ENCODE measurements around the gene TIGD3. TPM values are rescaled to one million over a fixed set of nuclear protein-coding genes. Genes with fewer than 3 reads are reported as not detected.

The TIGD3 gene
- total and polyA plus RNA-seq, 9 donors, result 0.11 to 0.72 (median 0.33) TPM; not detected in 2

- 79 to 83% (median 80%) methylated on average over 8 of the region's 8 CpGs for WGBS, 3 donors
- Histone ChIP-seq H3K4me3 (no peak overlapping the region), H3K4me1 (ENCODE audit: insufficient read depth) (no peaks in the 10 kb centered on the region), H3K27me3 (no peaks in the 10 kb centered on the region), H3K9me3 (no peaks in the 10 kb centered on the region), H3K36me3 (no peaks in the 10 kb centered on the region), H3K27ac (no peak overlapping the region)
- TF ChIP-seq EP300 (IDR thresholded peaks at IDR 0.05) (no peak), POLR2A (IDR thresholded peaks at IDR 0.05) (no peak), CTCF (IDR thresholded peaks at IDR 0.05) (no peak)
- intact Hi-C loops (cut with DNase I), result no loop called here
- no peak for DNase-seq
Measured at GRCh38 chr11:65375012-65375411, 20.5 kb downstream of the TIGD3 start.

- H3K36me3 ChIP-seq, result no peaks in the 10 kb centered on the region
- no peaks in the 10 kb centered on the region for H3K9me3 ChIP-seq
- WGBS, 3 donors, result 70 to 77% (median 74%) methylated on average over 16 of the region's 16 CpGs
- DNase-seq, result no peak
- TF ChIP-seq EP300 (IDR thresholded peaks at IDR 0.05) (no peak), POLR2A (IDR thresholded peaks at IDR 0.05) (no peak), CTCF (IDR thresholded peaks at IDR 0.05) (no peak)
- H3K27ac ChIP-seq, result no peak overlapping the region
- H3K27me3 ChIP-seq, result no peaks in the 10 kb centered on the region
- intact Hi-C loops (cut with DNase I), result no loop called here
- no peak overlapping the region for H3K4me3 ChIP-seq
- H3K4me1 ChIP-seq (ENCODE audit: insufficient read depth), result no peaks in the 10 kb centered on the region
Measured at GRCh38 chr11:65376138-65376713, 21.7 kb downstream of the TIGD3 start.

GRCh38 chr11:65377036-65377435, 22.5 kb downstream of the TIGD3 start:
- Histone ChIP-seq H3K4me1 (ENCODE audit: insufficient read depth) (peaks cover under 1% of the 10 kb centered on the region), H3K27ac (no peak overlapping the region), H3K4me3 (no peak overlapping the region), H3K9me3 (no peaks in the 10 kb centered on the region), H3K36me3 (no peaks in the 10 kb centered on the region), H3K27me3 (no peaks in the 10 kb centered on the region)
- intact Hi-C loops (cut with DNase I), result no loop called here
- no peak for DNase-seq
- 76 to 82% (median 81%) methylated on average over 7 to 8 of the region's 8 CpGs for WGBS, 3 donors
- no peak for TF ChIP-seq CTCF (IDR thresholded peaks at IDR 0.05)
- TF ChIP-seq POLR2A (IDR thresholded peaks at IDR 0.05), result no peak
- TF ChIP-seq EP300 (IDR thresholded peaks at IDR 0.05), result no peak

- DNase-seq, result no peak
- Histone ChIP-seq H3K9me3 (no peaks in the 10 kb centered on the region), H3K4me3 (no peak overlapping the region), H3K4me1 (ENCODE audit: insufficient read depth) (peaks cover 2% of the 10 kb centered on the region), H3K27me3 (no peaks in the 10 kb centered on the region), H3K36me3 (no peaks in the 10 kb centered on the region), H3K27ac (no peak overlapping the region)
- intact Hi-C loops (cut with DNase I), result no loop called here
- no peak for TF ChIP-seq EP300 (IDR thresholded peaks at IDR 0.05)
- no peak for TF ChIP-seq CTCF (IDR thresholded peaks at IDR 0.05)
- WGBS, 3 donors, result 86 to 92% (median 90%) methylated on average over 8 of the region's 8 CpGs
Measured at GRCh38 chr11:65377777-65378176, 23.2 kb downstream of the TIGD3 start.
